ENCODE results near the gene MMP25. TPM values are rescaled to one million over a fixed set of nuclear protein-coding genes. Genes with fewer than 3 reads are reported as not detected.
A peak's percentile ranks its signal among the peaks of the same experiment; 100 is the strongest.

The MMP25 gene
- total RNA-seq, 2 donors from 2014 or later, result 4.2 TPM; not detected in 1

GRCh38 chr16:3094289-3095027 is 48.1 kb downstream of the MMP25 start:
- DNase-seq (ENCODE audit: low spot score), result no peak

GRCh38 chr16:3095869-3096268 is 49.5 kb downstream of the MMP25 start:
- DNase-seq (ENCODE audit: low spot score) (no peak), ATAC-seq (ENCODE audit: insufficient number of reproducible peaks, low FRiP score, low read depth) (no peak)
- Histone ChIP-seq H3K9me3 (no peaks in the 10 kb centered on the region), H3K27ac (no peak overlapping the region), H3K36me3 (no peaks in the 10 kb centered on the region), H3K4me3 (no peak overlapping the region), H3K27me3 (replicated peaks; ENCODE audit: insufficient read depth) (peaks cover 3% of the 10 kb centered on the region), H3K4me1 (ENCODE audit: control insufficient read depth in 1 of 2, low read depth in 2 of 2) (peaks cover 4 to 6% of the 10 kb centered on the region in 2 donors)
- no peak for TF ChIP-seq CTCF (IDR thresholded peaks at IDR 0.05)

More at GRCh38 chr16:3094289-3095027, 48.1 kb downstream of the MMP25 start:
- H3K4me3 ChIP-seq, result no peak overlapping the region
- no peak for ATAC-seq (ENCODE audit: insufficient number of reproducible peaks, low FRiP score, low read depth)
- no peak for TF ChIP-seq CTCF (IDR thresholded peaks at IDR 0.05)
- H3K9me3 ChIP-seq, result no peaks in the 10 kb centered on the region
- no peak overlapping the region for H3K27ac ChIP-seq
- H3K27me3 ChIP-seq (replicated peaks; ENCODE audit: insufficient read depth), result no peaks in the 10 kb centered on the region
- H3K4me1 ChIP-seq (ENCODE audit: control insufficient read depth in 1 of 2, low read depth in 2 of 2), result no peaks in the 10 kb centered on the region
- no peaks in the 10 kb centered on the region for H3K36me3 ChIP-seq

- Histone ChIP-seq H3K9me3 (no peaks in the 10 kb centered on the region), H3K27me3 (replicated peaks; ENCODE audit: insufficient read depth) (peaks cover 5% of the 10 kb centered on the region), H3K4me3 (no peak overlapping the region), H3K36me3 (no peaks in the 10 kb centered on the region), H3K27ac (no peak overlapping the region), H3K4me1 (ENCODE audit: control insufficient read depth in 1 of 2, low read depth in 2 of 2) (peaks cover 4 to 6% of the 10 kb centered on the region in 2 donors)
- no peak for TF ChIP-seq CTCF (IDR thresholded peaks at IDR 0.05)
- no peak for DNase-seq (ENCODE audit: low spot score)
- no peak for ATAC-seq (ENCODE audit: insufficient number of reproducible peaks, low FRiP score, low read depth)
Observed at GRCh38 chr16:3096362-3096761, 50.0 kb downstream of the MMP25 start.

GRCh38 chr16:3097266-3097665 is 50.9 kb downstream of the MMP25 start:
- H3K4me3 ChIP-seq, result no peak overlapping the region
- H3K27ac ChIP-seq, result no peak overlapping the region
- no peak for ATAC-seq (ENCODE audit: insufficient number of reproducible peaks, low FRiP score, low read depth)
- H3K36me3 ChIP-seq, result no peaks in the 10 kb centered on the region
- no peak for TF ChIP-seq CTCF (IDR thresholded peaks at IDR 0.05)
- H3K27me3 ChIP-seq (replicated peaks; ENCODE audit: insufficient read depth), result peaks cover 5% of the 10 kb centered on the region
- DNase-seq (ENCODE audit: low spot score), result no peak
- H3K4me1 ChIP-seq (ENCODE audit: control insufficient read depth in 1 of 2, low read depth in 2 of 2), result peaks cover 4 to 6% of the 10 kb centered on the region in 2 donors
- H3K9me3 ChIP-seq, result no peaks in the 10 kb centered on the region

GRCh38 chr16:3098459-3099394 is 52.4 kb downstream of the MMP25 start, which contains the start of gene ZSCAN10:
TSS of gene ZSCAN10 (minus strand) at chr16:3099294. CDS start at chr16:3092937, 6,357 bp downstream.
- H3K4me3 ChIP-seq, result peak within 1 kb of the TSS; percentile 62
- no peaks in the 10 kb centered on the region for H3K36me3 ChIP-seq
- no peaks in the 10 kb centered on the region for H3K9me3 ChIP-seq
- H3K4me1 ChIP-seq (ENCODE audit: control insufficient read depth in 1 of 2, low read depth in 2 of 2), result peaks cover 4 to 6% of the 10 kb centered on the region in 2 donors
- H3K27ac ChIP-seq, result no peak within 1 kb of the TSS
- no peak for TF ChIP-seq CTCF (IDR thresholded peaks at IDR 0.05)
- H3K27me3 ChIP-seq (replicated peaks; ENCODE audit: insufficient read depth), result peaks cover 5% of the 10 kb centered on the region
- DNase-seq (ENCODE audit: low spot score), result no peak
- ATAC-seq (ENCODE audit: insufficient number of reproducible peaks, low FRiP score, low read depth), result no peak

All from thoracic aorta (tissue), 2 donors.